ENCODE results near the gene KLHL34. TPM values are rescaled to one million over a fixed set of nuclear protein-coding genes. Genes with fewer than 3 reads are reported as not detected.

Gene KLHL34
- total RNA-seq, 3 donors from 2014 or later, result 0.32 TPM; not detected in 2

DNA sequence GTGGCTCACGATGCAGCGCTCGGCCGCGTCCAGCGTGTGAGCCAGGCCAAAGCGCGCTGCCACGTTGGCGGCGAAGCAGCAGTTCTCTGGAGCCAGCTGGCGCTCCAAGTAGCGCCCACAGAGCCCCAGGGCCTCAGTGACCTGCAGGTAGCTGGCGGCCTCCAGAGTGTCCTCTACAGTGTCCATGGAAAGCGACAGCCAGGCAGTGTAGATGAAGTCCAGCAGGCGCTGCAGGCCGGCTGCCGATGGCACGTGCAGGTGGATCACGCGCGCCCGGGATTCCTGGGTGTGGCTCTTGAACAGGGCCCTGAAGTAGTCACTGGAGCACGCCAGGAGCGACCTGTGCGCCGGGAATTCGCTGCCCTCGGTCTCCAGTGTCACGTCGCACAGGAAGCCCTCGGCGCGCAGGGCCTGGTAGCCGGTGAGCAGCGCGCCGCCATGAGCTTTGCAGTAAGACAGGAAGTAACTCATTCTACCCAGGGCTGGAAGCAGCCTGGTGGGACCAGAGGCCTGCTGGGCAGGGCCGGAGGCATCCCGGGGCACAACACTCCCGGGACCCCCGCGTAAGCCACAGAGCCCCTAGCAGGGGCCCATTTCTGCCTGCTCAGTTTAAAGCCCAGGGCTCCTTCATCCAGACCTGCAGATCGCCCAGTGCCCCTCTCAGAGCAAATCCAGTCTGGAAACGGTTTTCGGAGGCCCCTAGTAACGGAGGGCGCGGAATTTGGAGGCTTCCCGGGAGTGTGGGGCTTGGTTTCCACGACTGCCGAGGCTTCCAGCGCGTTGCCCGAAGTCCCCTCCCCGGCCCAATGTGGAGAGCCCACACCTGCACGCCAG lies 595 bp downstream of the KLHL34 start:
- Histone ChIP-seq H3K27ac (no peak overlapping the region), H3K27me3 (peaks cover 0 to 45% of the 10 kb centered on the region in 2 donors), H3K9me3 (peaks cover 0 to 8% of the 10 kb centered on the region in 2 donors), H3K4me1 (no peaks in the 10 kb centered on the region), H3K4me3 (peak overlapping the region; percentile 25 to 50 (median 25)), H3K36me3 (no peaks in the 10 kb centered on the region)
- intact Hi-C loops (cut with DNase I; ENCODE audit: low total_unique reads), result no loop called here
- no peak for DNase-seq (ENCODE audit: low spot score in 2 of 2)
- TF ChIP-seq POLR2AphosphoS5 (IDR thresholded peaks at IDR 0.05) (no peak), POLR2A (IDR thresholded peaks at IDR 0.05) (no peak)
- TF ChIP-seq, protein P1, sequence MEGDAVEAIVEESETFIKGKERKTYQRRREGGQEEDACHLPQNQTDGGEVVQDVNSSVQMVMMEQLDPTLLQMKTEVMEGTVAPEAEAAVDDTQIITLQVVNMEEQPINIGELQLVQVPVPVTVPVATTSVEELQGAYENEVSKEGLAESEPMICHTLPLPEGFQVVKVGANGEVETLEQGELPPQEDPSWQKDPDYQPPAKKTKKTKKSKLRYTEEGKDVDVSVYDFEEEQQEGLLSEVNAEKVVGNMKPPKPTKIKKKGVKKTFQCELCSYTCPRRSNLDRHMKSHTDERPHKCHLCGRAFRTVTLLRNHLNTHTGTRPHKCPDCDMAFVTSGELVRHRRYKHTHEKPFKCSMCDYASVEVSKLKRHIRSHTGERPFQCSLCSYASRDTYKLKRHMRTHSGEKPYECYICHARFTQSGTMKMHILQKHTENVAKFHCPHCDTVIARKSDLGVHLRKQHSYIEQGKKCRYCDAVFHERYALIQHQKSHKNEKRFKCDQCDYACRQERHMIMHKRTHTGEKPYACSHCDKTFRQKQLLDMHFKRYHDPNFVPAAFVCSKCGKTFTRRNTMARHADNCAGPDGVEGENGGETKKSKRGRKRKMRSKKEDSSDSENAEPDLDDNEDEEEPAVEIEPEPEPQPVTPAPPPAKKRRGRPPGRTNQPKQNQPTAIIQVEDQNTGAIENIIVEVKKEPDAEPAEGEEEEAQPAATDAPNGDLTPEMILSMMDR (IDR thresholded peaks at IDR 0.05), result no peak

DNA sequence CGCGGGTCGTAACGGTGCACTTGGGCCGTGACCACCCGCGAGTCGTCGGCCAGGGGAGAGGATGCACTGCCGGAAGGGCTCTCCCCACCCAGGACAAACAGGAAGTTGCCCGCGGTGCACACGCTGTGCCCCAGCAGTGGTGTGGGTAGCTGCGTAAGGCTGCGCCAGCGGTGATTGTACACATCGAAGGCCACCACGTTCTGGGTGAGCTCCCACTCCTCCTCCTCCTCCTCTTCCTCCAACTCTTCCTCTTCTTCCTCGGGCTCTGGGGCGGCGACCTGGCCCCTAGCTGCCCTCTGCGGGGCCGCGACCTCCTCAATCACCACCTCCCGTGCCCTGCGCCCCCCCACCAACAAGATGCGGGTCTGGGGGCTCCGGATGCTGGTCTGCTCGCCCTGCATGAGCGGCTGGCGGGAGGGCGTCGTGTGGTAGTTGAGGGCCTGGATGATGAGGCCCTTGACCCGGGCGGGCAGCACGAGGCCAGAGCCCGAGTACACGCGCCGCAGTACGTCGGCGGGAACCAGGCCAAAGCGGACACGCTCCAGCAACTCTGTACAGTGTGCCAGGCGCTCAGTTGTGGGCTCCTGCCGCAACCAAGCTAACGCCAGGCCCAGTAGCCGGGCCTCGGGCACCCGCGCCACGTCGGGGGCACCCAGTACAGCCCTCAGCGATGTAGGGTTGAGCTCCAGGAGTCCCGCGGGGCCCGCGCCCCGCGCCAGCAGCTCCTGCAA lies 1.4 kb downstream of the KLHL34 start:
- intact Hi-C loops (cut with DNase I; ENCODE audit: low total_unique reads), result no loop called here
- TF ChIP-seq POLR2A (IDR thresholded peaks at IDR 0.05) (no peak), POLR2AphosphoS5 (IDR thresholded peaks at IDR 0.05) (no peak)
- TF ChIP-seq, protein P1 (IDR thresholded peaks at IDR 0.05), result no peak
- H3K27ac ChIP-seq, result no peak overlapping the region
- no peaks in the 10 kb centered on the region for H3K4me1 ChIP-seq
- H3K36me3 ChIP-seq, result no peaks in the 10 kb centered on the region
- peaks cover 0 to 8% of the 10 kb centered on the region in 2 donors for H3K9me3 ChIP-seq
- no peak overlapping the region for H3K4me3 ChIP-seq
- DNase-seq (ENCODE audit: low spot score in 2 of 2), result no peak
- peaks cover 0 to 43% of the 10 kb centered on the region in 2 donors for H3K27me3 ChIP-seq

DNA sequence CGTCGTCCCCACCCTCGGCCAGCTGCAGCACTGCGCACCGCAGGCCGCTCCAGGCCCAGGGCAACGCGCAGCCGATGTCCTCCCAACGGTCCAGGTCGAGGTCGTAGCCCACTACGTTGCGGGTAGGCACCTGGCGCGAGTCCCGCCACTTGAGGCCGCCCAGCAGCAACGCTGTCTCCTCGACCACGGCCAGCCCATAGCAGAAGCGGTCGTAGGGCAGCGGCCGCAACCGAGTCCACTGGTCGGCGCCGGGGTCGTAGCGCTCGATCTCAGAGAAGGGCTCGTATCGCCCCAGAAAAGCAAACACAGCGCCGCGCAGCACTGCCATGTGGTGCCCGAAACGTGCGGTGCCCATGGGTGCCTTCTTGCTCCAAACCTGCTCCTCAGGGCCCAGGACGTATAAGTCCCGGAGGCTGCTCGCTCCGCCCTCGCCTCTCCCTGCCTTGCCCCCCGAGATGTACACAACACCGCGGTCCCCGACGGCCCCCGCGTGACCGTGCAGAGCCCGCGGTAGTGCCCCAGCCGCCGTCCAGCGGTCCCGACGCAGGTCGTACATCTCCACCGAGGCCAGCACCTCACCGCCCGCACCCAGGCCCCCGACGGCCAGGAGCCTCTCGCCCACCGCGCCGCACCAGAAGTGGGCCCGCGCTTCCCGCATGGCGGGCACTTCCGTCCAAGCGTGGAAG lies 2.1 kb downstream of the KLHL34 start:
- H3K9me3 ChIP-seq, result peaks cover 0 to 8% of the 10 kb centered on the region in 2 donors
- intact Hi-C loops (cut with DNase I; ENCODE audit: low total_unique reads), result no loop called here
- DNase-seq (ENCODE audit: low spot score in 2 of 2), result no peak
- H3K36me3 ChIP-seq, result no peaks in the 10 kb centered on the region
- H3K4me1 ChIP-seq, result no peaks in the 10 kb centered on the region
- no peak overlapping the region for H3K27ac ChIP-seq
- TF ChIP-seq, protein P1 (IDR thresholded peaks at IDR 0.05), result no peak
- no peak for TF ChIP-seq POLR2A (IDR thresholded peaks at IDR 0.05)
- no peak for TF ChIP-seq POLR2AphosphoS5 (IDR thresholded peaks at IDR 0.05)
- H3K4me3 ChIP-seq, result no peak overlapping the region
- H3K27me3 ChIP-seq, result peaks cover 0 to 42% of the 10 kb centered on the region in 2 donors

DNA sequence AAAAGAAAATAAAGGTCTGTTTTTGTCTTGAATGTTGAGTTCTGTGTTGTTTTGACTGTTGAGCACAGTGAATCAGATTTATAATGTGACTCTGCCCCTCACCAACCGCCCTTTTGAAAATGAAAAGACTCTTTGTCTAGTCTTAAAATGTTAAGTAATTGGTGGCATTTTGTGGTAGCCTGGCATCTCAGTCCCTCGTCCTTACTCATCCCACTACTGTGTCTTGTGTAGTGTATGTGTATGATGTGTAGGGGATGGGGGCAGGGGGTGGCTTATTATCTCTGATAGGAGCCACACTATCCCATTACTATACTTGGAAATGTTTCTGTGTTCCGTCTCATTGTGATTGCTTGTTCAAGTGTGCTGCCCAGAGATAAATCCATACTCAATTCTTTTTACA lies 12.2 kb downstream of the KLHL34 start:
- no peak for DNase-seq (ENCODE audit: low spot score in 2 of 2)
- Histone ChIP-seq H3K36me3 (peaks cover 3% of the 10 kb centered on the region), H3K4me3 (no peak overlapping the region), H3K4me1 (no peaks in the 10 kb centered on the region), H3K9me3 (no peaks in the 10 kb centered on the region), H3K27ac (no peak overlapping the region), H3K27me3 (peaks cover 0 to 4% of the 10 kb centered on the region in 2 donors)
- TF ChIP-seq, protein P1 (IDR thresholded peaks at IDR 0.05), result no peak
- TF ChIP-seq POLR2AphosphoS5 (IDR thresholded peaks at IDR 0.05) (no peak), POLR2A (IDR thresholded peaks at IDR 0.05) (no peak)
- intact Hi-C loops (cut with DNase I; ENCODE audit: low total_unique reads), result no loop called here

Measured in breast epithelium (tissue), 4 donors.